HG03457 (cell line): ENCODE measurements around the gene CITED2.

Experiments
- ATAC-seq: cut with Tn5 transposase; IDR thresholded peaks from one replicate; pipeline ENCODE4 v1.9.1; 2021; ENCODE audit warnings: moderate number of reproducible peaks; ENCODE audit not compliant: unreplicated experiment

Gene CITED2

GRCh38 chr6:139386404-139386803 lies 12.0 kb upstream of the CITED2 start:
- ATAC-seq = no peak

DNA sequence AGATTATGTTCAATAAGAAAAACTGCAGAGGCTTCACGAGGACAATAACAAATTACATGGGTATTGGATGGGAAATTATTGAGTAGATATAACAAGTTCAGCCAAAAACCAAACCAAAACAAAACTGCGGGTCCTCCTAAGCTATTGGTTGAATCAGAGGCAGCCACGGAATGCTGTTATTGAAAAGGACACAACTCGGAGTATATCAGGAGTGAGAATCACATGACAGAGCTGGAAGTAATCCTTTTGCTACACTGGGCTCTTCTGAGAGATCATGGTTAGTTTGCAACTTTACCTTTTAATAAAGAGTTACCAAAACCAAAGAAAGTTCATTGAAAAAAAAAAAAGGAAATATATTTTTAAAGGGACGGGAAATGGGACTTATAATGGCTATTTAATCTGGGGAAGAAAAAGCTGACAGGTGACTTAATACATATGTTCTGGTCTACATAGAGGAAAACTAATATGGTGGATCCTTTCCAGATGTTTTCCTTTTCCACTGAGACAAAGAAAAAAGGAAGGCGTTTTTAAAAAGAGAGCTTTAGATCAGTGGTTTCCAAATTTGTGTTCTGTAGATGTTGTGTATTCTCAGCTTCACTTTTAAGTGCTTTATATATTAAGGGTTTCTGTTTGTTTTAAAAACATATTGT lies 6.9 kb upstream of the CITED2 start:
- no peak for ATAC-seq

- ATAC-seq = no peak
Observed at GRCh38 chr6:139380611-139381010, 6.2 kb upstream of the CITED2 start.

GRCh38 chr6:139380168-139380567 lies 5.7 kb upstream of the CITED2 start:
- ATAC-seq = no peak

DNA sequence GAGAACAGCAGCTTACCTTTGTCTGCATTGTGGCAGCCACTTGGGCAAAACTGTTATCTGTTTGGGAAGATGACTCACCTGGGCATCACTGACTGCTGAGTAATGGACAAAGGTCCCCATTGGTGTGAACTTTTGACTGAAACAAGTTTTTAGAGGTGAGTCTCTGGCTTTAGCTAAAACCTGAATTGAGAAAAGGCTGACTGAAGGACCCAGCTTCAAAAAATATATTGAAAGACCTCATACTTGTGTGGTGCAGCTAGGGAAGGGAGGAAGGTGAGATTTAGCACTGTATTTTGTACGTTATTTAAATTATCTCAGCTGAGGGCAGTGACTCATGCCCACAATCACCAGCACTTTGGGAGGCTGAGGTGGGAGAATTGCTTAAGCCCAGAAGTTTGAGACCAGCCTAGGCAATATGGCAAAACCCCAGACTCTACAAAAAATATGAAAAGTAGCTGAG lies 4.5 kb upstream of the CITED2 start:
- ATAC-seq = no peak

DNA sequence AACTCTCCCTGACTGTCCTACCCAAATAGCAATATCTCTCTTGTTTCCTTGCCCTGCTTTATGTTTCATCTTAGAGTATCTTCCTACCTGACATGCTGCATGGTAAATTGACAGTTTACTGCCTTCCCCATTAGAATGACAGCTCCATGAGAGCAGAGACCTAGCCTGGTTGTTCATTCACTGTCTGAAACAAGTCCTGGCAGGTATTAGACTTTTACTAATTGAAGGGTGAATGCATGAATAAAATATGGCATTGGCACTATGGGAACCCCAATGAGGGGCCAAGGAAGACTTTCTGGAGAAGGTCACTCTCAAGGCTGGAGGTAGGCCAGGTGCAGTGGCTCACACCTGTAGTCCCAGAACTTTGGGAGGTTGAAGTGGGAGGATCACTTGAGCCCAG lies 3.8 kb upstream of the CITED2 start:
- ATAC-seq = no peak

DNA sequence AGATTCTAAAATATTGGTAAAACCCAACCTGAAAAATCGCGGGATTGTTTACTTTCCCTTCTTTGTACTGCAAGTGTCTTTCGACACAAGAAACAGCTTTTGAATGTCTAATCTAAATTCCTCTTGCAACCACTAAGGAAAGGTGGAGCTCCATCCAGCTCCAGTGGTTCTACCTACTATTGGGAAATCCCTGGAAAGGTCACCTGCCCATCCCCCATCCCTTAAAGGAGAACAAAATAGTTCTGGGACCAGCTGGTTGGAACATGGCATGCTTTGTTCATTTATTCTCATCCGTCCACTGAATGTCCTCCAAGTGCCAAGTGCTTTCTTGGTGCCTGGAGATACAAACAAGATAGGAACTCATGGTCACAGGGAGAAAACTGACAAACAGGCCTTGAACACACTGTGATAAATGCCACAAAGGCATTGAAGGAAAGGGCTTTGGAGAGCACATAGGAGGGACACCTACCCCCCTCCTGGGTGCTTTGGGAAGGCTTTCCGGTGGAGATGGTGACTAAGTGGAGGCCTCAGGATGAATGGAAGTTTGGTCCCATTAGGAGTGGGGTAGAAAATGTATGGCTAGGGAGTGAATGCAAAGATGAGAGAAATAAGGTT lies 2.3 kb upstream of the CITED2 start:
- no peak for ATAC-seq

DNA sequence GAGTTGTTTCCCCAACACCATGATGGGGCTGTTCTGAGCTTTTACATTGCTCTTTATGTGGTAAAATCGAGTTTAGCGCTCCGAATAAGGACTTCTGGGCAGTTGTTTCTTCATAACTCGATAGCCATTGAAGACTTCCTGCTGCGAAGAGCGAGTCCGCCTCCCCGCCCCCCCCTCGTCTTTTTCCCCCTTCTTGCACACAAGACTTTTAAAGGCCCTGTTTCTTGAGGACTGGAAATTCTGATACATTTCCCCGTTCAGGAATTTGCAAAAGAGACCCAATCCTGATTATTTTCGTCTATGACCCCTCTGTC lies 1.5 kb upstream of the CITED2 start:
- no peak for ATAC-seq

- peak; percentile 46 for ATAC-seq
Observed at GRCh38 chr6:139375226-139376016, 973 bp upstream of the CITED2 start.

GRCh38 chr6:139373928-139374356 lies 506 bp downstream of the CITED2 start:
- peak; percentile 12 for ATAC-seq

DNA sequence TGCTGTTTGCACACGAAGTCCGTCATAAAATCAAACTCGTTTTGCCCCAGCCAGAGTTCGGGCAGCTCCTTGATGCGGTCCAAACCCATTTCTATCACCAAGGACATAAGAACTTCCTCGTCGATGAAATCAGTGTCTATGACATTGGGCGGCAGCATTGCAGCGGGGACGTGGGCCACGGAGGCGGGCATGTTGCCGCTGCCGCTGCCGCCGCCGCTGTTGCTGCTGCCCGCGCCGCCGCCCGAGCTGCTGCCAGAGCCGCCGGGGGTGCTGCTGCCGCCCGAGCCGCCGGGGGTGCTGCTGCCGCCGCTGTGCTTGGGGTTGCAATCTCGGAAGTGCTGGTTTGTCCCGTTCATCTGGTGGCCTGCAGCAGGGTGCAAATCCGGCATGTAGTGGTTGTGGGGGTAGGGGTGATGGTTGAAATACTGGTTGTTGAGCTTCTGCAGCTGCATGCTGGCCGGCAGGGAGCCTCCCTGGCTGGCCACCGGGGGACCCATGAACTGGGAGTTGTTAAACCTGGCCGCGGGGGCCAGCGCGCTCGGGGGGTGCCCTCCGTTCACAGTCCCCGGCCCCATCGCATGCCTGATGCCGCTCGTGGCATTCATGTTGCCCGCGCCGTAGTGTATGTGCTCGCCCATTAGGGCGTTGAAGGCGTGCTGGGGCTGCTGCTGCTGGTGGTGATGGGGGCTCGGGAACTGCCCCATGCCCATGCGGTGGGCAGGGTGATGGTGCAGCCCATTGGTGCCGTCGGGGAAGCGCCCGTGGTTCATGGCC lies 1.1 kb downstream of the CITED2 start:
- ATAC-seq = no peak

DNA sequence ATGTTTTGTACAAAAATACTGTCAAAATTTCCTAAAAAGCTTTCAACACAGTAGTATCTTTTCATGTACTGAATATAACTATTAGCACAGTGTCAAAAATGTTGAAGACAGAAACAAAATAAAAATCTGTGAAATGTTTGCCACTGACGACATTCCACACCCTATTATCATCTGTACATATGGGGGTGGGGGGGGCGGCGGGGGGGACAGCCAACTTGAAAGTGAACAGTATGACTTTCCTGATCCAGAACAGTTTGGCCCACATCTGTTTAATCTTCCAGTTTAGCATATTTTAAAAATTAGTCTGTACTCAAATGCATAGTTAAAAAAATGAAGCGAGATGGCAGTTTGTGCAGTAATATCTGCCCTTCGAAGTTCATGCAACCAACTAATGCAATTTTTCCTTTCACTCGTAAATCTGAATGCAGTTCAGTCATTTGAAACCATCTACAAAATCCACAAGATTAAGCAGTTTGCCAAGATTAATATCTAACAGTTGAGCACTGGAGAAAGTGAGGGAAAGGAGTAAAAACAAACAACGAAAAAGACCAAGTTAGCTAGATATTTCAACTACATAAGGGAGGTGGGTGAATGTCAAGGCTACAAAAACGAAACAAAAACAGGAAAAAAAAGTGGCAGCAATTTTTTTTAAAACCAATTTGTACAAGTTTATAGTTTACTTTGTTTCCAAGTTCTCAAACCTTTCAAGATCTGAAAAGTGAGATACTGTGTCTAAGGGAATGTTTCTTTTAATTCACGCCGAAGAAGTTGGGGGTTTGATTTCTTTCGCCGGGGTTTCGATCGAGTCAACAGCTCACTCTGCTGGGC lies 1.9 kb downstream of the CITED2 start:
- ATAC-seq = no peak

DNA sequence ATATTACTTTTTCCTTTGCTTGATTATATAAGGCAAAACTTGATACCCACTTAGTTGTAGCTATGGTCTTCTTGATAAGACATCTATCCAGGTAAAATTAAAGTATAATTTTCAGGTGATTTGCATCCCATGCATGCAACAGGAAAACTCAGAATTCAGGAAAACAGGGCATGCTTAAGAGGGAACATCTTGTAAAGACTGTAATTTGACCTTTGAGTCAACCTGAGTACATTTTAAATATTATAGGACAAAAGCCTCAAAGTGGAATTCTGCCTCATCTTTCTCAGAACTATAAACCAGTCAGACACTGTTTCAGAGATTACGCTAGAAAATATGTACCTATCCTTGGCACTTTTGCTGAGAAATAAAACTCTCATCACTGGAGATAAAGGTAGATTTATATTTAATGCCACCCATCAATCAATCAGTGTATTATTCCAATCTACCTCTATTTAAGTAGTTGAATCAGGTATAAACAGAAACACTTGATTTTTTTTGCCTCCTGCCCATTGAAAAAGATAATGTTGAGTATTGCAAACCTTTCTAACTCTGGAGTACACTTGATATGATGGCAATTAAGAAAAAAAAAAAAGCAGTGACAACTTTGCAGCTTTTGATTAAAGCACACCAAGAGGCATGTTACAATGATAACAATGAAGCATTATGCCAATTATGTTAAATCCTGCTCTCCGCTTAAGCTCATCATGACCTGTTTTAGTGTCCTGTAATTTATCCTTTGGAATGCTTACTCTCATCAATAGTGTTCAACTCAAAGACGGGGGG lies 2.8 kb downstream of the CITED2 start:
- no peak for ATAC-seq

GRCh38 chr6:139370999-139371345 lies 3.5 kb downstream of the CITED2 start:
- ATAC-seq = no peak

GRCh38 chr6:139370283-139370998 lies 4.0 kb downstream of the CITED2 start:
- no peak for ATAC-seq

- no peak for ATAC-seq
Observed at GRCh38 chr6:139369568-139370282, 4.7 kb downstream of the CITED2 start.

DNA sequence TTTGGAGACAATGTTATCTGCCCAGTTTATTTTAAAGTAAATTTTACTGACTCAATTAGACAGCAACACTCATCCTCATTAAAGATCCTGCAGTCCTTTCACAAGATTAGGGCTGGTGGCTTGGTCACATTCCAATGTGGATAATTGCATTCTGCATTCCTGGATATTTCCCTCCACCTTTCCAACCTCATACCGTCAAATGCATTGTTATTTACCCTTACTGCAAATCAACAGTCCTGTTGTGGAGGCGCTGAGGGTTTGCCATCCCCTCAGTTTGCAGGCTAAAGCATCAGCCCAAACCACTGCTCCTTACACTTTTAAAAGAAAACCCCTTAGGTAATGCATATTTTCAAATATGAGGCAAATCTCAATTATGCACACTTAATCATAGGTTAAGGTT lies 5.4 kb downstream of the CITED2 start:
- no peak for ATAC-seq

DNA sequence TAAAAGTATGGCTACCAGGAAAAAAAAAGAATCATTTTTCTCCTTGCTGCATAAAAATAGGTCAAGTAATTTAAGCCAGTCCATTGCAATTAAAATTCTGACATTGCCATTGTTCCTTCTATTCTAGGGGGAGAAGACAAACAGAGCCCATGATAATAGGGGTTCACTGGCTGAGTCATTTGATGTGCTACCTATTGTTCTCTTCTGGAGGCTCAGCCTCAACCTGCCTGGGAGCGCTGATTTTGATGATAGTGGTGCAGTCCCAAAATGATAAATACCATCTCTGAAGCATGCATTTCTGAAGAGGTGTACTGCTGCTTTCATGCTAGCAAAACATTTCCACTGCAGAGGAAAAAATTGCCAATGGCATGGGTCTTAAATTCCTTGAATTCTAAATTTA lies 5.8 kb downstream of the CITED2 start:
- no peak for ATAC-seq
